Adipocyte (in vitro differentiated cells): ENCODE measurements around the gene FHAD1.
A peak's percentile ranks its signal among the peaks of the same experiment; 100 is the strongest.

Source experiments
- DNase-seq: peaks from one replicate; pipeline ENCODE4 v3.0.0-alpha.2; 2015; ENCODE audit warnings: low read depth
- H3K27me3 ChIP-seq: replicated peaks from 2 replicates; pipeline ENCODE4 v1.7.0; 2013; ENCODE audit warnings: mild to moderate bottlenecking, low read length, moderate library complexity; ENCODE audit not compliant: control insufficient read depth, insufficient read depth
- H3K36me3 ChIP-seq: 2 replicates; pipeline ENCODE4 v1.7.0; 2013; ENCODE audit warnings: low read length, mild to moderate bottlenecking, moderate library complexity; ENCODE audit not compliant: control insufficient read depth, insufficient read depth, severe bottlenecking
- H3K4me1 ChIP-seq: 2 replicates; pipeline ENCODE4 v1.7.0; 2013; ENCODE audit warnings: mild to moderate bottlenecking, low read length, moderate library complexity; ENCODE audit not compliant: control insufficient read depth, insufficient read depth
- H3K4me3 ChIP-seq: 2 replicates; pipeline ENCODE4 v1.7.0; 2013; ENCODE audit warnings: mild to moderate bottlenecking, low read length, moderate library complexity
- H3K9ac ChIP-seq: 2 replicates; pipeline ENCODE4 v1.7.0; 2013; ENCODE audit warnings: mild to moderate bottlenecking, low read length, moderate library complexity
- H3K9me3 ChIP-seq: 2 replicates; pipeline ENCODE4 v1.7.0; 2013; ENCODE audit warnings: mild to moderate bottlenecking, low read length, moderate library complexity; ENCODE audit not compliant: control insufficient read depth

The FHAD1 gene

GRCh38 chr1:15255582-15256149, 8.6 kb downstream of the FHAD1 start:
- no peak for DNase-seq
- no peaks in the 10 kb centered on the region for H3K36me3 ChIP-seq
- H3K4me1 ChIP-seq, result no peaks in the 10 kb centered on the region
- H3K9ac ChIP-seq, result no peak overlapping the region
- peaks cover 76% of the 10 kb centered on the region for H3K27me3 ChIP-seq
- H3K9me3 ChIP-seq, result no peaks in the 10 kb centered on the region
- no peak overlapping the region for H3K4me3 ChIP-seq

- DNase-seq, result no peak
- H3K4me3 ChIP-seq, result no peak overlapping the region
- no peaks in the 10 kb centered on the region for H3K9me3 ChIP-seq
- H3K36me3 ChIP-seq, result no peaks in the 10 kb centered on the region
- no peaks in the 10 kb centered on the region for H3K4me1 ChIP-seq
- H3K27me3 ChIP-seq, result peaks cover 76% of the 10 kb centered on the region
- H3K9ac ChIP-seq, result no peak overlapping the region
These were observed 9.6 kb downstream of the FHAD1 start for GRCh38 chr1:15256584-15256983.

- Histone ChIP-seq H3K4me1 (no peaks in the 10 kb centered on the region), H3K27me3 (peaks cover 75% of the 10 kb centered on the region), H3K4me3 (no peak overlapping the region), H3K9me3 (no peaks in the 10 kb centered on the region), H3K36me3 (no peaks in the 10 kb centered on the region), H3K9ac (no peak overlapping the region)
- no peak for DNase-seq
These were observed 10.3 kb downstream of the FHAD1 start for GRCh38 chr1:15257309-15257708.

GRCh38 chr1:15258833-15259621, 12.0 kb downstream of the FHAD1 start:
- H3K9ac ChIP-seq, result no peak overlapping the region
- H3K4me3 ChIP-seq, result no peak overlapping the region
- no peaks in the 10 kb centered on the region for H3K36me3 ChIP-seq
- H3K9me3 ChIP-seq, result peaks cover 1% of the 10 kb centered on the region
- no peak for DNase-seq
- H3K27me3 ChIP-seq, result peaks cover 67% of the 10 kb centered on the region
- no peaks in the 10 kb centered on the region for H3K4me1 ChIP-seq

- H3K4me1 ChIP-seq, result no peaks in the 10 kb centered on the region
- H3K27me3 ChIP-seq, result peaks cover 64% of the 10 kb centered on the region
- peaks cover 7% of the 10 kb centered on the region for H3K9me3 ChIP-seq
- H3K4me3 ChIP-seq, result no peak overlapping the region
- no peaks in the 10 kb centered on the region for H3K36me3 ChIP-seq
- no peak overlapping the region for H3K9ac ChIP-seq
- DNase-seq, result no peak
These were observed 12.6 kb downstream of the FHAD1 start for GRCh38 chr1:15259622-15260007.

- Histone ChIP-seq H3K27me3 (peaks cover 57% of the 10 kb centered on the region), H3K36me3 (no peaks in the 10 kb centered on the region), H3K4me1 (no peaks in the 10 kb centered on the region), H3K9ac (no peak overlapping the region), H3K4me3 (no peak overlapping the region), H3K9me3 (peaks cover 15% of the 10 kb centered on the region)
- no peak for DNase-seq
These were observed 13.6 kb downstream of the FHAD1 start for GRCh38 chr1:15260418-15261154.

- Histone ChIP-seq H3K9me3 (peaks cover 15% of the 10 kb centered on the region), H3K27me3 (peaks cover 52% of the 10 kb centered on the region), H3K4me3 (peak overlapping the region; percentile 3), H3K4me1 (no peaks in the 10 kb centered on the region), H3K9ac (no peak overlapping the region), H3K36me3 (no peaks in the 10 kb centered on the region)
- no peak for DNase-seq
These were observed 14.4 kb downstream of the FHAD1 start for GRCh38 chr1:15261155-15262002.

GRCh38 chr1:15262003-15262377, 15.0 kb downstream of the FHAD1 start:
- H3K27me3 ChIP-seq, result peaks cover 46% of the 10 kb centered on the region
- DNase-seq, result no peak

GRCh38 chr1:15262706-15263105, 15.7 kb downstream of the FHAD1 start:
- Histone ChIP-seq H3K9ac (no peak overlapping the region), H3K27me3 (peaks cover 39% of the 10 kb centered on the region), H3K4me1 (no peaks in the 10 kb centered on the region), H3K9me3 (peaks cover 15% of the 10 kb centered on the region), H3K4me3 (no peak overlapping the region), H3K36me3 (no peaks in the 10 kb centered on the region)
- no peak for DNase-seq

More at GRCh38 chr1:15262003-15262377, 15.0 kb downstream of the FHAD1 start:
- Histone ChIP-seq H3K4me1 (no peaks in the 10 kb centered on the region), H3K4me3 (no peak overlapping the region), H3K9me3 (peaks cover 15% of the 10 kb centered on the region), H3K36me3 (no peaks in the 10 kb centered on the region), H3K9ac (no peak overlapping the region)

GRCh38 chr1:15264769-15265168, 17.7 kb downstream of the FHAD1 start:
- Histone ChIP-seq H3K36me3 (no peaks in the 10 kb centered on the region), H3K9me3 (peaks cover 15% of the 10 kb centered on the region), H3K4me3 (no peak overlapping the region), H3K4me1 (no peaks in the 10 kb centered on the region), H3K9ac (no peak overlapping the region), H3K27me3 (peaks cover 34% of the 10 kb centered on the region)
- DNase-seq, result no peak

GRCh38 chr1:15271196-15271595, 24.2 kb downstream of the FHAD1 start:
- no peak overlapping the region for H3K9ac ChIP-seq
- no peak for DNase-seq
- H3K9me3 ChIP-seq, result no peaks in the 10 kb centered on the region
- no peak overlapping the region for H3K4me3 ChIP-seq
- no peaks in the 10 kb centered on the region for H3K36me3 ChIP-seq
- H3K4me1 ChIP-seq, result no peaks in the 10 kb centered on the region
- H3K27me3 ChIP-seq, result peaks cover 46% of the 10 kb centered on the region
